ENCODE measurements around the gene LRIG1. TPM values are rescaled to one million over a fixed set of nuclear protein-coding genes. Genes with fewer than 3 reads are reported as not detected.

Gene LRIG1
- total RNA-seq, 1 experiment from 2014 or later = 2.2 TPM

DNA sequence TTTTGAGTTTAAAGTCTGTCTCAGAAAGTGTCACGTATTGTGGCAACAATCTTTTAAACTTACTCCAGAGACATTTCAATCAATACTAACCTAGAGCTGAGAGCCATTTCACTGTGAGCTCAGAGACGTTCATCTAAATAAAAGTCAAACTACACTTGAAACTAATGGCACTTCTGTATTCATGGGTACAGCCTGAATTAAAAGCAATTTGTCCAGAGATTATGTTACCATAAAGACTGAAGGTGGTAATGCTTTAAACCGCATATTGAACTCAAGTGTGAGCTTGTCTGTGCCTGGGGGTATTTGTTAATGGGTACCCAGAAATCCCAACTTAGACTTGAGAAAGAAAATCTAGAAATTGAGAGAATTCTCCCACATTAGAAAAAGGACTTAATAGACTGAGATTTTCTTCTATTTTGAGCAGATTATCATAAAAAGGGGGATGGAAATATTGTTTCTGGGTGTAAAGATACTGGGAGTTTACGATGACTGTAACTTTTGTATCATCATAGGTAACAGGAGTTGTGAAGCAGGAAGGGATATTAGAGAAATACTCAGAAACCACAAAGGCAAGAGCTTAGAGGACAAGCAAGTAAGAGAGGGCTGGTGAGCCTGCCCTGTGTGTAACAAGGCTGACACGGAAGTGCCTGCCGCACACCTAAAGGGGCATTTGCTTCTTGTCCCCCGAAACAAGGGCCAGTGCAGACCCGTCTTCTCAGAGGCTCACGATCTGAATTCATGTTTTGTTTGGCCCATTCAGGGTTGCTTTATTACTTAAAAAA lies 36.9 kb downstream of the LRIG1 start:
- intact Hi-C loops (cut with micrococcal nuclease) = no loop called here

DNA sequence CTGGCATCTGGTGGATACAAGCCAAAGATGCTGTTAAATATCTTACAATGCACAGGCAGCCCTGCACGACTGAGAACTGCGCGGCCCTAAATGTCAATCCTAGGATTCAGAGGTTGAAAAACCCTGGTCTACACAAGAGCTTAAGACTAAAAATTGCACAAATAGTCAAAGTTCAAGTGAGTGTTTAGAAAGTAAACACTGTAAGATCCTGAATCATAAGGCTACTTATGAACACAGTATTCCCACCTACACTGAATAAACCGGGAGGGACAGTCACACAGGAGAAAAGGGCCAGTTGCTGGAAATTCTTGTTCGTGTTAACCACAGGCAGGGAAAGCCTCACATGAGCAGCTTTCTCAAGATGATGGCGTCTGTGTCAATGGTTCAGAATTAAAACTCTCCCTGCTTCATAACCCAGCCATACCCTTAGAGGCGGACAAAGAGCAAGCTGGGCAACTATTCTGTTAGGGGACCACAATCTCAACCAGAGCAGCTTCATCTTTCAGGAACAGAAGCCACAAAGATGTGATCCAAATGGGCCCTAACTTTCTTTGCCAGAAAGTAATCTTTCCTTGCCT lies 37.7 kb downstream of the LRIG1 start:
- H3K9me2 ChIP-seq (replicated peaks; ENCODE audit: low read length) = no peaks in the 10 kb centered on the region
- no peak overlapping the region for H3K27ac ChIP-seq (ENCODE audit: low read length)
- TF ChIP-seq, protein P1, sequence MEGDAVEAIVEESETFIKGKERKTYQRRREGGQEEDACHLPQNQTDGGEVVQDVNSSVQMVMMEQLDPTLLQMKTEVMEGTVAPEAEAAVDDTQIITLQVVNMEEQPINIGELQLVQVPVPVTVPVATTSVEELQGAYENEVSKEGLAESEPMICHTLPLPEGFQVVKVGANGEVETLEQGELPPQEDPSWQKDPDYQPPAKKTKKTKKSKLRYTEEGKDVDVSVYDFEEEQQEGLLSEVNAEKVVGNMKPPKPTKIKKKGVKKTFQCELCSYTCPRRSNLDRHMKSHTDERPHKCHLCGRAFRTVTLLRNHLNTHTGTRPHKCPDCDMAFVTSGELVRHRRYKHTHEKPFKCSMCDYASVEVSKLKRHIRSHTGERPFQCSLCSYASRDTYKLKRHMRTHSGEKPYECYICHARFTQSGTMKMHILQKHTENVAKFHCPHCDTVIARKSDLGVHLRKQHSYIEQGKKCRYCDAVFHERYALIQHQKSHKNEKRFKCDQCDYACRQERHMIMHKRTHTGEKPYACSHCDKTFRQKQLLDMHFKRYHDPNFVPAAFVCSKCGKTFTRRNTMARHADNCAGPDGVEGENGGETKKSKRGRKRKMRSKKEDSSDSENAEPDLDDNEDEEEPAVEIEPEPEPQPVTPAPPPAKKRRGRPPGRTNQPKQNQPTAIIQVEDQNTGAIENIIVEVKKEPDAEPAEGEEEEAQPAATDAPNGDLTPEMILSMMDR (conservative IDR thresholded peaks at IDR 0.05; ENCODE audit: low read depth, low read length) = no peak
- TF ChIP-seq EZH2 (IDR thresholded peaks at IDR 0.05; ENCODE audit: low read length, unreplicated experiment) (no peak), EZH2phosphoT487 (IDR thresholded peaks at IDR 0.05; ENCODE audit: borderline replicate concordance, low read length) (no peak)
- ChIA-PET CTCF (no interaction called here), POLR2A (ENCODE audit: unreplicated experiment) (no interaction called here)
- no peak overlapping the region for H3K9ac ChIP-seq (ENCODE audit: low read length)
- no peaks in the 10 kb centered on the region for H3K36me3 ChIP-seq (ENCODE audit: low read depth, low read length)
- H4K20me1 ChIP-seq (ENCODE audit: low read length) = no peaks in the 10 kb centered on the region
- BruUV-seq (replicated peaks) = no TSS peak
- ATAC-seq (no peak), DNase-seq (peak; percentile 40)
- H3K4me3 ChIP-seq (ENCODE audit: low read length) = no peak overlapping the region
- H3K27me3 ChIP-seq (ENCODE audit: low read length) = no peaks in the 10 kb centered on the region
- no peaks in the 10 kb centered on the region for H3K79me2 ChIP-seq (ENCODE audit: low read length)
- no peaks in the 10 kb centered on the region for H3F3A ChIP-seq (ENCODE audit: low read length, unreplicated experiment)
- H3K4me1 ChIP-seq (ENCODE audit: insufficient read depth, low read length) = 0 out of 2 replicates have a peak, but pooled peaks cover 6% of the 10 kb centered on the region
- no peaks in the 10 kb centered on the region for H3K9me3 ChIP-seq (ENCODE audit: low read length)
- H3K4me2 ChIP-seq (ENCODE audit: low read length) = no peak overlapping the region
- H2AFZ ChIP-seq (ENCODE audit: low read length) = no peak overlapping the region
- intact Hi-C loops (cut with micrococcal nuclease) = no loop called here

More for the DNA sequence above, 36.9 kb downstream of the LRIG1 start:
- Histone ChIP-seq H3K4me3 (ENCODE audit: low read length) (no peak overlapping the region), H3K27me3 (ENCODE audit: low read length) (no peaks in the 10 kb centered on the region), H3K9me3 (ENCODE audit: low read length) (no peaks in the 10 kb centered on the region), H3K9me2 (replicated peaks; ENCODE audit: low read length) (no peaks in the 10 kb centered on the region), H3K27ac (ENCODE audit: low read length) (no peak overlapping the region), H3F3A (ENCODE audit: low read length, unreplicated experiment) (no peaks in the 10 kb centered on the region), H4K20me1 (ENCODE audit: low read length) (no peaks in the 10 kb centered on the region), H3K36me3 (ENCODE audit: low read depth, low read length) (no peaks in the 10 kb centered on the region), H3K9ac (ENCODE audit: low read length) (no peak overlapping the region), H3K79me2 (ENCODE audit: low read length) (no peaks in the 10 kb centered on the region), H2AFZ (ENCODE audit: low read length) (no peak overlapping the region), H3K4me2 (ENCODE audit: low read length) (no peak overlapping the region), H3K4me1 (ENCODE audit: insufficient read depth, low read length) (0 out of 2 replicates have a peak, but pooled peaks cover 6% of the 10 kb centered on the region)
- POLR2A ChIA-PET (ENCODE audit: unreplicated experiment) = no interaction called here
- ATAC-seq = no peak
- BruUV-seq (replicated peaks) = no TSS peak
- DNase-seq = no peak
- CTCF ChIA-PET = no interaction called here
- TF ChIP-seq EZH2phosphoT487 (IDR thresholded peaks at IDR 0.05; ENCODE audit: borderline replicate concordance, low read length) (no peak), EZH2 (IDR thresholded peaks at IDR 0.05; ENCODE audit: low read length, unreplicated experiment) (no peak)
- TF ChIP-seq, protein P1 (conservative IDR thresholded peaks at IDR 0.05; ENCODE audit: low read depth, low read length) = no peak

DNA sequence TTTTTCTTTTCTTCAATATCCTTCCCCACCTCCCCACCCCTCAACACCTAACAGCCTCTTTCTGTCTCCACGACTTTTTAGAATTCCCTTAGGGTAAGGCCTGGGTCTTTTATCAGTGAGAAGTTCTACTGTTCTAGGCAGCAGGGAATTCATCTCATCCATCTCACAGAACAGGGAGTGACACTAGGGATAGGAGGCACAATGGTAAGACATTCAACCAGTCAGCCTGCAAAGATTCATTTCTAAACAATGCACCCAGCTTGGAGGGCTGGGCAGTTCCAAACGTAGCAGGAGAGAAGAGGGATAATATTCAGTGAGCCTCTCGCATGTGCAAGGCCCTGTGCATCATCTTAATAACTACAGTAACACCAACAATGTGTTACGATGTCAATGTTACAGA lies 43.6 kb downstream of the LRIG1 start:
- TF ChIP-seq, protein P1 (conservative IDR thresholded peaks at IDR 0.05; ENCODE audit: low read depth, low read length) = no peak
- TF ChIP-seq EZH2 (IDR thresholded peaks at IDR 0.05; ENCODE audit: low read length, unreplicated experiment) (no peak), EZH2phosphoT487 (IDR thresholded peaks at IDR 0.05; ENCODE audit: borderline replicate concordance, low read length) (no peak)
- no TSS peak for BruUV-seq (replicated peaks)
- Histone ChIP-seq H3K4me2 (ENCODE audit: low read length) (no peak overlapping the region), H3K27ac (ENCODE audit: low read length) (no peak overlapping the region), H3F3A (ENCODE audit: low read length, unreplicated experiment) (no peaks in the 10 kb centered on the region), H3K9me3 (ENCODE audit: low read length) (no peaks in the 10 kb centered on the region), H3K27me3 (ENCODE audit: low read length) (no peaks in the 10 kb centered on the region), H2AFZ (ENCODE audit: low read length) (no peak overlapping the region), H3K4me3 (ENCODE audit: low read length) (no peak overlapping the region), H3K79me2 (ENCODE audit: low read length) (no peaks in the 10 kb centered on the region), H4K20me1 (ENCODE audit: low read length) (no peaks in the 10 kb centered on the region), H3K9ac (ENCODE audit: low read length) (no peak overlapping the region), H3K4me1 (ENCODE audit: insufficient read depth, low read length) (no peaks in the 10 kb centered on the region), H3K36me3 (ENCODE audit: low read depth, low read length) (no peaks in the 10 kb centered on the region), H3K9me2 (replicated peaks; ENCODE audit: low read length) (no peaks in the 10 kb centered on the region)
- intact Hi-C loops (cut with micrococcal nuclease) = no loop called here
- ChIA-PET POLR2A (ENCODE audit: unreplicated experiment) (no interaction called here), CTCF (no interaction called here)
- ATAC-seq = no peak
- DNase-seq = no peak

Measured in PC-3 (cell line).